Sigmoid colon (tissue), 7 donors: ENCODE results near the gene CBX7. TPM values are rescaled to one million over a fixed set of nuclear protein-coding genes. Genes with fewer than 3 reads are reported as not detected.

Experiments
- DNase-seq: peaks from one replicate; pipeline ENCODE4 v3.0.0-alpha.2; 2019
- H3K27ac ChIP-seq, 4 donors: fragments of 200-600 bp; sonication (generic); one replicate each; pipeline ENCODE4 v1.5.1; 2016 to 2019; ENCODE audit warnings: mild to moderate bottlenecking in 1 of 4
- H3K27me3 ChIP-seq, 3 donors: fragments of 200-600 bp; sonication (generic); one replicate each; pipeline ENCODE4 v1.5.1; 2019; ENCODE audit warnings: mild to moderate bottlenecking in 1 of 3
- H3K36me3 ChIP-seq, 4 donors: fragments of 200-600 bp; sonication (generic); one replicate each; pipeline ENCODE4 v1.5.1; 2016 to 2019
- H3K4me1 ChIP-seq, 4 donors: fragments of 200-600 bp; sonication (generic); one replicate each; pipeline ENCODE4 v1.5.1; 2017 to 2019
- H3K4me3 ChIP-seq, 4 donors: fragments of 200-600 bp; sonication (generic); one replicate each; pipeline ENCODE4 v1.5.1; 2017 to 2019; ENCODE audit warnings: mild to moderate bottlenecking in 2 of 4, moderate library complexity in 1 of 4
- H3K9me3 ChIP-seq, 4 donors: fragments of 200-600 bp in 3 of 4; sonication (generic) in 3 of 4; one replicate each; pipeline versions ENCODE4 v1.5.1 to v1.6.1; 2013 to 2019
- CTCF ChIP-seq, 4 experiments: fragments of 450-650 bp in 3 of 4; fragments of 200-600 bp in 1 of 4; IDR thresholded peaks; one replicate each; pipeline ENCODE4 v1.5.1; 2016 to 2019; ENCODE audit warnings: antibody characterized with exemption in 4 of 4, mild to moderate bottlenecking in 3 of 4, moderate library complexity in 2 of 4
- EP300 ChIP-seq, 4 donors: sonication (generic); formaldehyde crosslinking; IDR thresholded peaks; one replicate each; pipeline ENCODE4 v1.6.1; 2017; ENCODE audit warnings: antibody characterized with exemption in 4 of 4
- POLR2A ChIP-seq, 2 donors: fragments of 450-650 bp; IDR thresholded peaks; one replicate each; pipeline ENCODE4 v1.6.1; 2016; ENCODE audit warnings: antibody characterized with exemption in 2 of 2, mild to moderate bottlenecking in 2 of 2, moderate library complexity in 2 of 2
- POLR2AphosphoS5 ChIP-seq, 4 donors: sonication (generic); formaldehyde crosslinking; IDR thresholded peaks; one replicate each; pipeline ENCODE4 v1.6.1; 2017; ENCODE audit warnings: antibody characterized with exemption in 4 of 4
- WGBS, 2 donors: extraction: QIAGEN DNeasy Blood & Tissue Kit; methylation state at CpG; one replicate each; pipeline ENCODE4 v1.1.7; 2013; 5-methylcytosine and 5-hydroxymethylcytosine counted together
- intact Hi-C: fragments of 100-400 bp; cut with DNase I; formaldehyde crosslinking; loops from one replicate; pipeline ENCODE4 v1.15.1; 2023
- polyA plus RNA-seq, 3 donors: library from polyadenylated mRNA; stranded (reverse); fragments of 200-250 nt; gene quantifications; one replicate each; pipeline ENCODE4 v1.2.3, GENCODE V29; 2013
- total RNA-seq, 4 donors: library from RNA; depleted of rRNA; stranded (reverse); fragments of >200 nt; gene quantifications; one replicate each; pipeline ENCODE4 v1.1.0, GENCODE V29; 2016
- donor health status: healthy with polysubstance abuse.
- donor health status: Bipolar disorder and iron deficiency.
- donor health status: healthy.

Gene CBX7
- total and polyA plus RNA-seq, 7 donors, result 10.9 to 166 (median 108) TPM

GRCh38 chr22:39125622-39126021 is 26.9 kb downstream of the CBX7 start:
- Histone ChIP-seq H3K4me1 (peaks cover 0 to 18% (median 11%) of the 10 kb centered on the region in 4 donors), H3K9me3 (no peaks in the 10 kb centered on the region), H3K4me3 (no peak overlapping the region), H3K27me3 (no peaks in the 10 kb centered on the region), H3K36me3 (no peaks in the 10 kb centered on the region), H3K27ac (no peak overlapping the region)
- intact Hi-C loops, result no loop called here
- WGBS, 2 donors, result 88 to 91% methylated on average over 5 of the region's 5 CpGs
- TF ChIP-seq POLR2AphosphoS5 (IDR thresholded peaks at IDR 0.05) (no peak), EP300 (IDR thresholded peaks at IDR 0.05) (no peak), CTCF (IDR thresholded peaks at IDR 0.05) (no peak), POLR2A (IDR thresholded peaks at IDR 0.05) (no peak)
- no peak for DNase-seq

GRCh38 chr22:39123751-39124581 is 28.5 kb downstream of the CBX7 start:
- peak; percentile 66 for DNase-seq
- H3K27ac ChIP-seq, result no peak overlapping the region
- WGBS, 2 donors, result 39 to 52% methylated on average over 33 of the region's 33 CpGs
- H3K36me3 ChIP-seq, result no peaks in the 10 kb centered on the region
- intact Hi-C loops, result loop anchor here (5.0 kb wide), 1 partner anchor 117 kb away; no protein-coding TSS in a partner anchor
- H3K27me3 ChIP-seq, result no peaks in the 10 kb centered on the region
- H3K4me1 ChIP-seq, result peaks cover 0 to 8% (median 4%) of the 10 kb centered on the region in 4 donors
- TF ChIP-seq POLR2A (IDR thresholded peaks at IDR 0.05) (no peak), EP300 (IDR thresholded peaks at IDR 0.05) (no peak), POLR2AphosphoS5 (IDR thresholded peaks at IDR 0.05) (no peak), CTCF (IDR thresholded peaks at IDR 0.05) (no peak)
- no peaks in the 10 kb centered on the region for H3K9me3 ChIP-seq
- no peak overlapping the region for H3K4me3 ChIP-seq

GRCh38 chr22:39122772-39123470 is 29.6 kb downstream of the CBX7 start:
- TF ChIP-seq EP300 (IDR thresholded peaks at IDR 0.05) (no peak), CTCF (IDR thresholded peaks at IDR 0.05) (no peak), POLR2A (IDR thresholded peaks at IDR 0.05) (no peak), POLR2AphosphoS5 (IDR thresholded peaks at IDR 0.05) (no peak)
- intact Hi-C loops, result loop anchor here (5.0 kb wide), 1 partner anchor 116 kb away; no protein-coding TSS in a partner anchor
- Histone ChIP-seq H3K27ac (no peak overlapping the region), H3K4me3 (no peak overlapping the region), H3K27me3 (no peaks in the 10 kb centered on the region), H3K36me3 (no peaks in the 10 kb centered on the region), H3K9me3 (no peaks in the 10 kb centered on the region), H3K4me1 (peaks cover 0 to 8% (median 4%) of the 10 kb centered on the region in 4 donors)
- DNase-seq, result peak; percentile 58
- 94 to 96% methylated on average over 17 of the region's 17 CpGs for WGBS, 2 donors

- H3K36me3 ChIP-seq, result no peaks in the 10 kb centered on the region
- H3K27ac ChIP-seq, result no peak overlapping the region
- no peaks in the 10 kb centered on the region for H3K9me3 ChIP-seq
- peaks cover 0 to 8% (median 0%) of the 10 kb centered on the region in 3 donors for H3K27me3 ChIP-seq
- peaks cover 0 to 8% (median 4%) of the 10 kb centered on the region in 4 donors for H3K4me1 ChIP-seq
- no peak for TF ChIP-seq POLR2A (IDR thresholded peaks at IDR 0.05)
- TF ChIP-seq EP300 (IDR thresholded peaks at IDR 0.05), result no peak
- no peak for TF ChIP-seq POLR2AphosphoS5 (IDR thresholded peaks at IDR 0.05)
- TF ChIP-seq CTCF (IDR thresholded peaks at IDR 0.05), result no peak
- DNase-seq, result no peak
- 85 to 93% methylated on average over 4 of the region's 4 CpGs for WGBS, 2 donors
- H3K4me3 ChIP-seq, result no peak overlapping the region
- intact Hi-C loops, result loop anchor here (5.0 kb wide), 1 partner anchor 114 kb away; no protein-coding TSS in a partner anchor
Measured at GRCh38 chr22:39120983-39121382, 31.5 kb downstream of the CBX7 start.
